ENCODE measurements around the gene HAUS3.

HAUS3 gene

GRCh38 chr4:2262145-2262943, 20.4 kb upstream of the HAUS3 start (continued):
- TF ChIP-seq ATF2 (tag by site-specific recombination; IDR thresholded peaks at IDR 0.05; ENCODE audit: low read depth) (no peak), ZNF776 (tag by site-specific recombination; IDR thresholded peaks at IDR 0.05; ENCODE audit: borderline replicate concordance) (no peak), ZNF221 (tag by site-specific recombination; IDR thresholded peaks at IDR 0.05; ENCODE audit: borderline replicate concordance) (no peak), ZNF114 (tag by site-specific recombination; IDR thresholded peaks at IDR 0.05) (no peak), SP2 (tag by site-specific recombination; IDR thresholded peaks at IDR 0.05) (peak; percentile 81), ZXDB (tag by site-specific recombination; IDR thresholded peaks at IDR 0.05) (peak; percentile 34; the same call in 1 of the 2 replicates), ZNF19 (tag by site-specific recombination; IDR thresholded peaks at IDR 0.05; ENCODE audit: low read depth) (no peak), ZNF639 (tag by site-specific recombination; IDR thresholded peaks at IDR 0.05) (no peak), ZNF354C (tag by site-specific recombination; IDR thresholded peaks at IDR 0.05; ENCODE audit: borderline replicate concordance, low read depth) (no peak), KLF1 (tag by site-specific recombination; IDR thresholded peaks at IDR 0.05) (no peak), ZNF366 (tag by site-specific recombination; conservative IDR thresholded peaks at IDR 0.05) (no peak), ZBTB7A (tag by site-specific recombination; IDR thresholded peaks at IDR 0.05; ENCODE audit: low read depth) (0 out of 2 replicates have a peak, but pooled peaks have one; percentile 26), ZNF610 (tag by site-specific recombination; IDR thresholded peaks at IDR 0.05; ENCODE audit: borderline replicate concordance) (peak; percentile 52; the same call in 1 of the 2 replicates), TRIM28 (IDR thresholded peaks at IDR 0.05; ENCODE audit: borderline replicate concordance, low read length) (no peak), ZNF830 (tag by site-specific recombination; IDR thresholded peaks at IDR 0.05; ENCODE audit: low read depth) (no peak), ELK4 (IDR thresholded peaks at IDR 0.05; ENCODE audit: borderline replicate concordance, low read depth, low read length) (no peak), REST (tag by site-specific recombination; IDR thresholded peaks at IDR 0.05) (peak; percentile 58; the same call in 1 of the 2 replicates), ZBTB49 (tag by site-specific recombination; IDR thresholded peaks at IDR 0.05; ENCODE audit: low read depth) (no peak), ZBTB20 (tag by site-specific recombination; IDR thresholded peaks at IDR 0.05) (peak; percentile 69), ZNF707 (tag by site-specific recombination; IDR thresholded peaks at IDR 0.05) (no peak), SALL2 (tag by site-specific recombination; IDR thresholded peaks at IDR 0.05; ENCODE audit: borderline replicate concordance) (no peak), AEBP2 (tag by site-specific recombination; IDR thresholded peaks at IDR 0.05; ENCODE audit: borderline replicate concordance) (no peak), ZNF660 (tag by site-specific recombination; IDR thresholded peaks at IDR 0.05) (peak; percentile 67; the same call in 1 of the 2 replicates), HIC1 (tag by site-specific recombination; IDR thresholded peaks at IDR 0.05) (no peak), ZNF664 (tag by site-specific recombination; IDR thresholded peaks at IDR 0.05) (no peak)

All from HEK293 (cell line).